ENCODE measurements around the gene KDM4B. TPM values are rescaled to one million over a fixed set of nuclear protein-coding genes. Genes with fewer than 3 reads are reported as not detected.
A peak's percentile ranks its signal among the peaks of the same experiment; 100 is the strongest.

Gene KDM4B
- total and polyA plus RNA-seq, 9 of the 15 experiments (the other 6 are each of a cell fraction or from before 2014, with no cell fraction given): 0.21 to 29.9 (median 7.3) TPM

DNA sequence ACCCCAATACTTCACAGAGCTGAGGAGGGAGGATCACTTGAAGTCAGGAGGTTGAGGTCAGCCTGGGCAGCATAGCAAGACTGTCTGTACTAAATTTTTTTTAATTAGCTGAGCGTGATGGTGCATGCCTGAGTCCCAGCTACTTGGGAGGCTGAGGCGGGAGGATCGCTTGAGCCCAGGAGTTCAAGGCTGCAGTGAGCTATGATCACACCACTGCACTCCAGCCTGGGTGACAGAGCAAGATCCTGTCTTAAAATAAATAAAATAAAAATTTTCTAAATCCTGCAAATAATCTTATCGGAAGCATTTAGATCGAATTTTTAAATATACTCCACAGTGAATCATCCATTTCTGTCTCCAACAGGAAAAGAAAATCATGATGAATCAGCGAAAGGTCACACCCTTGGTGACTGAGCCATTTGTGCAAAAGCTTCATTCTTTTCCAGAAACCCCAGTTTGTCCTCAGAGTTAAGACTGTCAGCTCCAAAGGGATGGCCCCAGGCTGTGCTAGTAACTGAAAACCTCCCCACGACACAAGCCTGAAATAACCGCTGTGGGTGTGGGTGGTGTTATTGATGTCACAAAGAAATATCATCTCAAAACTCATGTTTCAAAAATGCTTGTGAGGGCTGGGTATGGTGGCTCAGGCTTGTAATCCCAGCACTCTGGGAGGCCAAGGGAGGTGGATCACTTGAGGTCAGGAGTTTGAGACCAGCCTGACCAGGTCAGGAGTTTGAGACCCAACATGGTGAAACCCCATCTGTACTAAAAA lies 204.1 kb downstream of the KDM4B start (continued):
- TF ChIP-seq BCLAF1 (IDR thresholded peaks at IDR 0.05; ENCODE audit: borderline replicate concordance in 1 of 2, control insufficient read depth in 1 of 2, low read depth in 2 of 2, low read length in 1 of 2) (no peak), REST (IDR thresholded peaks at IDR 0.05; ENCODE audit: borderline replicate concordance) (no peak), REST (CRISPR knock-in tag; IDR thresholded peaks at IDR 0.05; ENCODE audit: low read depth) (no peak), ZNF830 (CRISPR knock-in tag; IDR thresholded peaks at IDR 0.05) (no peak), CEBPZ (IDR thresholded peaks at IDR 0.05; ENCODE audit: borderline replicate concordance, low read depth, low read length) (no peak), LCOR (CRISPR knock-in tag; IDR thresholded peaks at IDR 0.05) (no peak), RFX5 (IDR thresholded peaks at IDR 0.05; ENCODE audit: low read depth, low read length) (no peak), MAFK (IDR thresholded peaks at IDR 0.05; ENCODE audit: low read length) (peak; percentile 90)
- TF ChIP-seq, protein P1, sequence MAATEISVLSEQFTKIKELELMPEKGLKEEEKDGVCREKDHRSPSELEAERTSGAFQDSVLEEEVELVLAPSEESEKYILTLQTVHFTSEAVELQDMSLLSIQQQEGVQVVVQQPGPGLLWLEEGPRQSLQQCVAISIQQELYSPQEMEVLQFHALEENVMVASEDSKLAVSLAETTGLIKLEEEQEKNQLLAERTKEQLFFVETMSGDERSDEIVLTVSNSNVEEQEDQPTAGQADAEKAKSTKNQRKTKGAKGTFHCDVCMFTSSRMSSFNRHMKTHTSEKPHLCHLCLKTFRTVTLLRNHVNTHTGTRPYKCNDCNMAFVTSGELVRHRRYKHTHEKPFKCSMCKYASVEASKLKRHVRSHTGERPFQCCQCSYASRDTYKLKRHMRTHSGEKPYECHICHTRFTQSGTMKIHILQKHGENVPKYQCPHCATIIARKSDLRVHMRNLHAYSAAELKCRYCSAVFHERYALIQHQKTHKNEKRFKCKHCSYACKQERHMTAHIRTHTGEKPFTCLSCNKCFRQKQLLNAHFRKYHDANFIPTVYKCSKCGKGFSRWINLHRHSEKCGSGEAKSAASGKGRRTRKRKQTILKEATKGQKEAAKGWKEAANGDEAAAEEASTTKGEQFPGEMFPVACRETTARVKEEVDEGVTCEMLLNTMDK (IDR thresholded peaks at IDR 0.05; ENCODE audit: borderline replicate concordance, insufficient read depth, low read depth, low read length, poor library complexity, severe bottlenecking): no peak
